Subcutaneous abdominal adipose tissue (tissue), 5 donors: Measurements from ENCODE around the gene ROCK1.
"Not testable (repeated sequence)": the region's sequence is repeated elsewhere in the genome, so short reads cannot be mapped to it uniquely, and the experiment has no call there.

Source experiments
- H3K27ac ChIP-seq: one replicate; pipeline ENCODE4 v1.7.0; 2013; ENCODE audit warnings: low read depth, mild to moderate bottlenecking, inconsistent platforms, low read length, moderate library complexity
- H3K27me3 ChIP-seq, 5 donors: one replicate each; pipeline ENCODE4 v1.7.0; 2013; ENCODE audit warnings: low read length in 5 of 5, inconsistent platforms in 1 of 5; ENCODE audit not compliant: control insufficient read depth in 5 of 5, insufficient read depth in 4 of 5
- H3K36me3 ChIP-seq, 5 donors: one replicate each; pipeline ENCODE4 v1.7.0; 2013; ENCODE audit warnings: low read length in 5 of 5; ENCODE audit not compliant: control insufficient read depth in 5 of 5, insufficient read depth in 5 of 5
- H3K4me1 ChIP-seq, 5 donors: one replicate each; pipeline ENCODE4 v1.7.0; 2013; ENCODE audit warnings: low read length in 5 of 5, mild to moderate bottlenecking in 3 of 5, moderate library complexity in 1 of 5; ENCODE audit not compliant: control insufficient read depth in 5 of 5, insufficient read depth in 5 of 5
- H3K4me3 ChIP-seq, 5 donors: one replicate each; pipeline ENCODE4 v1.7.0; 2013; ENCODE audit warnings: low read length in 5 of 5, low read depth in 1 of 5
- H3K9ac ChIP-seq, 5 donors: one replicate each; pipeline ENCODE4 v1.7.0; 2013; ENCODE audit warnings: low read length in 5 of 5, mild to moderate bottlenecking in 4 of 5, moderate library complexity in 3 of 5
- H3K9me3 ChIP-seq, 5 donors: one replicate each; pipeline ENCODE4 v1.7.0; 2013; ENCODE audit warnings: low read length in 5 of 5; ENCODE audit not compliant: control insufficient read depth in 5 of 5
- donor health status: healthy.
- donor health status: healthy.
- donor health status: healthy.
- donor health status: healthy.
- donor health status: healthy.

The ROCK1 gene

DNA sequence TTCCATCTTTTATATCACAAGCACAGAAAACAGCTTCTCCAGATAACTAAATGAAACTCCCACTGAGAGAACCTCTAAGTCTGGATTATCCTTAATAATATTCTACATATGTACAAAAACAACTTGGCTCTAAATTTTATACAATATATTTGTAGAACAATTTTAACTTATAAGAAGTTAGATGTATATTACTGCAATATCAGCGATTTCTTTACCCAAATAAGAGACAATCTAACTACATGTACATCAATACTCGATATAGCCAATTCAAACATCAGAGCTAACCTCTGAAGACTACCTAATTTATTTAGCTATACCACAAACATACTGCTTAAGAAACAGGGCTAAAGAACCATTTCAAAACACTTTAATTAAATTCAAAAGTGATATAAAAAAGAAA lies 148.6 kb downstream of the ROCK1 start:
- no peaks in the 10 kb centered on the region for H3K4me1 ChIP-seq

DNA sequence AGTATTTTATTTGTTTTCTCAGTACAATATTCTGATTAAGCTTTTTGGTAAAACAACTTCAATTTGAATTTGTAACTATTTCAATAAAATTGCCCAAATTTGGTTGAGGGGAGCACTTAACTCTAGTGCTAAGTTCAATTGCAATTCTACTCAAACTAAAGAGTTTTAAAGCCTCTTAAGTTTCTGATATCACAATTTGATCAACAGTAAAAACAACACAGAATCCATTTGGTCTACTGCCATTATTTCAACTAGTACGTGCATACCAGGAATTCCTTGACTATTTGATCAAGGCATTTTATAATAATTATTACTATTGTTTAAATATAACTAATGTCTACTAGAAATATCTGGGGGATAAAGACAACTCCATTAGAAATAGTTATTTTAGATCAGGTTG lies 150.9 kb downstream of the ROCK1 start:
- Histone ChIP-seq H3K4me3 (no peak overlapping the region), H3K27ac (no peak overlapping the region), H3K9me3 (no peaks in the 10 kb centered on the region), H3K36me3 (peaks cover 0 to 10% (median 7%) of the 10 kb centered on the region in 5 donors), H3K4me1 (no peaks in the 10 kb centered on the region), H3K9ac (no peak overlapping the region), H3K27me3 (no peaks in the 10 kb centered on the region)

More for the DNA sequence above, 148.6 kb downstream of the ROCK1 start:
- Histone ChIP-seq H3K27ac (no peak overlapping the region), H3K4me3 (no peak overlapping the region), H3K9me3 (no peaks in the 10 kb centered on the region), H3K27me3 (no peaks in the 10 kb centered on the region), H3K36me3 (peaks cover 11 to 29% (median 24%) of the 10 kb centered on the region in 5 donors), H3K9ac (no peak overlapping the region)

DNA sequence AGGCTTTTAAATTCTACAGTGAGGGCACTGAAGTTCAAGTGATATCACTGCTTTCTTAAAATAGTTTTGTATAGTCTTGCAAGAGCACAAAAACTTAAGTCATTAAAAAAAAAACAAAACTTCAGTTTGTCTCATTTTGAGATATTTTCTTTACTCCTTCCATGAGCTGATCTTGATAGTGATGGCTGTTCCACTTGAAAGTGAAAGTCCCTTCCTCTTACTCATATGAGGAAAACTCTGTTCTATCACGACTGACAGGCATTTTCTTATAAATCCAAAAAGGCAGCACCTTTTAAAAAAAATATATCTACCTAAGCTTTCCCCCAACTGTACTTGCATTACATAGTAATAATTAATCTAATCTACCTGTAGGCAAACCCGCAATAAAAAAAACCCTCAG lies 160.8 kb downstream of the ROCK1 start:
- H3K4me3 ChIP-seq, H3K27me3 ChIP-seq: not testable (repeated sequence)

More for the DNA sequence above, 160.8 kb downstream of the ROCK1 start:
- not testable (repeated sequence) for H3K9ac ChIP-seq, H3K9me3 ChIP-seq, H3K4me1 ChIP-seq, H3K27ac ChIP-seq, H3K36me3 ChIP-seq
